Measurements from ENCODE around the gene MAST1. TPM values are rescaled to one million over a fixed set of nuclear protein-coding genes. Genes with fewer than 3 reads are reported as not detected.
"Not testable (repeated sequence)": the region's sequence is repeated elsewhere in the genome, so short reads cannot be mapped to it uniquely, and the experiment has no call there.

The MAST1 gene
- total RNA-seq, 1 donor from 2014 or later: 0.64 TPM

DNA sequence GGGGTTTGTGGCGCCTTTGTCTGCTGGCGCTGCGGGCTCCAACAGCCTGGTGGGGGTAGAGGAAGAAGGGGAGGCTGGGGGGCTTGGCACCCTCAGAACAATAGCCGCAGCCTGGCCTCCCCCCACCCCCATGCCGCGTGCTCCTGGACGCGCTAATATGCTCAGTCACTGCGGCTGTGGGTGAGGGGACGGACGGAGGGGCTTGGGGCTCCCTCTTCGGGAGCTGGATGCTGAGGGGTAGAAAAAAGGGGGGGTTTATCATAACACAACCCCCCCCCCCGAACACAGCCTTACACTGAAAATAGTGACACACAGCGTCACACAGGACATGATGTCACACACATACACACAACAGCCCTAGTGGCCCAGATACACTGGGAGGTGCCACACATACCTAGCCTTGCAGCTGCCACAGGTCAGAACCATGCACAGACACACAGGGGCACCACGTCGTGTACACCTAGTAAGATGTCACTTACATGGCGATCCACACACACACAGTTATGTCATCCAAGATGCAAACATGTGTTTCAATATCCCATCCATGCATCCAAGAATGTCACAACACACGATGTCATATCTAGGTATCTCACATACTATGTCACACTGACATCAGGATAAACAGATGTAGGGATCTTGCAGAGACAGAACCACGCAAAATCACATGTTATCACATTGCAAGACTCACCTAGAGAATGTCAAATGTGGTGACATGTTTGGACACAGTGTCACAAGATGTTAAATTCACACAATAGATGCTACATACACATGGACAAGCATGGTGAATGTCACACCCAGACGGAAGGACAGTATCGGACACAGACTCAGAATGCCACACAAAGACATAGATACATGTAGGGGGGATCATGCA is 806 bp downstream of the MAST1 start:
- no peak for DNase-seq (ENCODE audit: extremely low read depth, low read depth, low spot score)

DNA sequence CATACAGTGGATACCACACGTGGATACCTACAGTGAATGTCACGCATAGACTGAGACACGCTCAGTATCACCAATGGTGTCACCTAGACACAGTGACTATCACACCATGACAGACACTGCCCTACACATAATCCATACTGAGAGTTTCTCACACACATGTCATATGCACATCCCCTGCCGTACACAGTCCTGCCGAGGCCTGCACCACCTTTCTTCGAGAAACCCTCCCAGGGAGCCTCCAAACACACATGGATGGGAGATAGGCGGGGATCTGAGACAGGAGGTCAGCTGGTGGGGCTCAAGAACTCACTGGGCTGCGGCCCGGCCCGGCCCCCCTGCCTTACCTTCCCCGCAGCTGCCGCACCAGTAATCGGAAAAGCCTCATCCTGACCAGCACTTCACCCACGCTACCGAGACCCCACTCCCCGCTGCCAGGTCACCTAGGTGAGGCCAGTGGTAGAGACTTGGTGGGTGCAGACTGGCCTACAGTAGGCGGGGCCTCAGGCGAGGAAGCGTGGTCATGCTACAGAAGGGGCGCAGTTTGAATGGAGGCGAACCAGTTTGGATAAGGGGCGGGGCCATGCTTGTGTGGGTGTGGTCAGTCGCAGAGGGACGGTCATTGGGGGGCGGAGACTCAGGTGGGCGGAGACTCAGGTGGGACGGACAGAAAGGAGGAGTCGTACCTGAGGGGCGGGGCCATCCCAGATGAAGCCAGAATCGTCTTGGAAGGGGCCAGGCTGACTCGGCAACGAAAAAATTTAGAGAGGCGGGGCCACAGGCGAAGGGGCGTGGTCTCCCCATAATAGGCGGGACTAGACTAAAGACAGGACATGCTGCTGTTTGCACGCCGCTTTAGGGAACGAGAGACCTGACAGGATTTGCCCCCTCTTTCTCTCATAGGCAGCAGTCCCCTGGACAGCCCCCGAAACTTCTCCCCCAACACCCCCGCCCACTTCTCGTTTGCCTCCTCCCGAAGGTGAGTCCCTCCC is 2.1 kb downstream of the MAST1 start:
- no peak for DNase-seq (ENCODE audit: extremely low read depth, low read depth, low spot score)

DNA sequence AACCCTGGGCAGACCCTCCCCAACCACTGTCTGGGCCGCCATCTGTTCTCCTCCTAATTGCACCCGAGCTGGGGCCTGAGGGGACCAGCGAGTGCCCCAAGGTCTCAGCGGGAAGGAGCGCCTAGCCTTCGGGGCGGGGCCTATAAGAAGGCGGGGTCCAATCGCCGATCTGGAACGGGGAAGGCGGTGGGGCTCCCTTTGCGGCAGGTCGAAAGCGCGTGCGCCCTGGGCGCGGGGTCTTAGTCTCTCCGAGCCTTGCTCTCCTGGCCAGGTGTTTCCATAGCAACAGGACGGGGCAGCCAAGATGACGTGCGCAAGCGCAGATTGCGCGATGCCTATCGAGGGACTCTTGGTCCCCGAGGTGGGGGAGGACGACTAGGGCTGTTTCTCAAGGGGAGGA is 2.8 kb downstream of the MAST1 start:
- DNase-seq (ENCODE audit: extremely low read depth, low read depth, low spot score): no peak

DNA sequence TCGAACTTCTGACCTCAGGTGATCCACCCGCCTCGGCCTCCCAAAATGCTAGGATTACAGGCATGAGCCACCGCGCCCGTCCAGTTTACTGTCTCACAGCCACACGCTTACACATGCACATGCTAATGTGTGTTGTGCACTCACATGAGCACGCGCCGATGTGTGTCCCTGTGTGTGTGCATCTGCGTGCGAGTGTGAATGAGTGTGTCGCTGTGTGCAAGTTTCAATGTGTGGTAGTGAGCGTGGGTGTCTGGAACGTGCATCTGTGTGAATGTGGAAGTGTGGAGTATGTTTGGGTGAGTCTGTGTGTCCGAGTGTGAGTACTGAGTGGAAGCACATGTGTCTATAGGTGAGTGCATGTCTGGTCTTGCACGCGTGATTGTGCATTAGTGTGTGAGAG is 4.2 kb downstream of the MAST1 start:
- no peak for DNase-seq (ENCODE audit: extremely low read depth, low read depth, low spot score)

DNA sequence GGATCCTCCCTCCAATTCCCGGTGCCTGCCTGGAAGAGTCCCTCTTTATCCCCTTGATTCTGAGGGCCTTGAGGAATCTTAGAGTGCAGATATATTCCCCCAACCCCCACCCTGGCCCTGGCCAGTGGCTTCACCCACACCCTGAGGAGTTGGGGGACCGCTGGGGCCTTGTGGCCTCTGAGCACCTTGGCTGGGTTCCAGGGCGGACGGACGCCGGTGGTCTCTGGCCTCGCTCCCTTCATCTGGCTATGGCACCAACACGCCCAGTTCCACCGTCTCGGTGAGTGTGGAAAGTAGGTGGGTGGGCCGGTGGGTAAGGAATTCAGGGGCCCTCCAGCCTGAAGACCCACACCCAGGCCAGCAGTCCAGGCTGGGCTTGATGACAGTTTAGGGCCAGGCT is 5.0 kb downstream of the MAST1 start:
- no peak for DNase-seq (ENCODE audit: extremely low read depth, low read depth, low spot score)

DNA sequence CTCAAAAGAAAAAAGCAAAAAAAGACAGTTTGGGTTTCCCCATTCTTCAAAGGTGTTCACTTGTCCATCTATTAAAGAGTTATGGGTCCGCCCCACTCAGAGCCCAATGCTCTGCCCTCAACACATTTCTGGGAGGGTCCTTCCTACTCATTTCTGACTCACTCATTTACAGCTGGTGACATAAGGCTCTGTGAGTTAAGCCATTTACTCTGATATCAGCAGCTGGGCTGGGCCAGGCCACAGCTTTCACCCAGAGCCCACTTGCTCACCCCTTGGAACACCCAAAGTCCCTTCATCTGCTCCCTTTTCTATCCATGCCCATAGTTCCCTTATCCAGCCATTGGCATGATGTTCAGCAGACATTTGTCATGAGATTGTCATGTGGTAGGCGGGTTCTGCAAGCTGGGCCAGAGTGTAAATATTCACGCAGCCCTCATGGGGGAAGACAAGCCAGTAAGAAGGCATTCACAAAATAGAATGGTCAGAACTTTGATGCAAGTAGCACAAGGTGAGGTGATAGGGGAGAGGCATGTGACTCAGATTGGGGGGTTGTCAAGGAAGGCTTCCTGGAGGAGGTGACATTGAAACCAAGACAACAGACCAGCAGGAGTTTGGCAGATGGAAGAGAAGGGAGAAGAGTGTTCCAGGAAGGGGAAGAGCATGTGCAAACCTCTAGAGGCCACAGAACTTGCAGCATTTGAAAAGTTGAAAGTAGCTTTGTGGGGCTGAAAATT is 5.9 kb downstream of the MAST1 start:
- no peak for DNase-seq (ENCODE audit: extremely low read depth, low read depth, low spot score)

DNA sequence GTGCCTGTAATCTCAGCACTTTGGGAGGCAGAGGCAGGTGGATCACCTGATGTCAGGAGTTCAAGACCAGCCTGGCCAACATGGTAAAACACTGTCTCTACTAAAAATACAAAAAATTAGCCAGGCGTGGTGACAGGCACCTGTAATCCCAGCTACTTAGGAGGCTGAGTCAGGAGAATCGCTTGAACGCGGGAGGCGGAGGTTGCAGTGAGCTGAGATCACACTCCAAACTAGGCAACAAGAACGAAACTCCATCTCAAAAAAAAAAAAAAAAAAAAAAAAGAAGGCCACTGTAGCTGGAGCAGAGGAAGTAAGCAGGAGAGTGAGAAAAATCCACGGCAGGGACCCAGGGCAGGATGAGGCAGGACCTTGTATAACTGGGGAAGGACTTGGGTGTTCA is 8.3 kb downstream of the MAST1 start:
- not testable (repeated sequence) for DNase-seq (ENCODE audit: extremely low read depth, low read depth, low spot score)

DNA sequence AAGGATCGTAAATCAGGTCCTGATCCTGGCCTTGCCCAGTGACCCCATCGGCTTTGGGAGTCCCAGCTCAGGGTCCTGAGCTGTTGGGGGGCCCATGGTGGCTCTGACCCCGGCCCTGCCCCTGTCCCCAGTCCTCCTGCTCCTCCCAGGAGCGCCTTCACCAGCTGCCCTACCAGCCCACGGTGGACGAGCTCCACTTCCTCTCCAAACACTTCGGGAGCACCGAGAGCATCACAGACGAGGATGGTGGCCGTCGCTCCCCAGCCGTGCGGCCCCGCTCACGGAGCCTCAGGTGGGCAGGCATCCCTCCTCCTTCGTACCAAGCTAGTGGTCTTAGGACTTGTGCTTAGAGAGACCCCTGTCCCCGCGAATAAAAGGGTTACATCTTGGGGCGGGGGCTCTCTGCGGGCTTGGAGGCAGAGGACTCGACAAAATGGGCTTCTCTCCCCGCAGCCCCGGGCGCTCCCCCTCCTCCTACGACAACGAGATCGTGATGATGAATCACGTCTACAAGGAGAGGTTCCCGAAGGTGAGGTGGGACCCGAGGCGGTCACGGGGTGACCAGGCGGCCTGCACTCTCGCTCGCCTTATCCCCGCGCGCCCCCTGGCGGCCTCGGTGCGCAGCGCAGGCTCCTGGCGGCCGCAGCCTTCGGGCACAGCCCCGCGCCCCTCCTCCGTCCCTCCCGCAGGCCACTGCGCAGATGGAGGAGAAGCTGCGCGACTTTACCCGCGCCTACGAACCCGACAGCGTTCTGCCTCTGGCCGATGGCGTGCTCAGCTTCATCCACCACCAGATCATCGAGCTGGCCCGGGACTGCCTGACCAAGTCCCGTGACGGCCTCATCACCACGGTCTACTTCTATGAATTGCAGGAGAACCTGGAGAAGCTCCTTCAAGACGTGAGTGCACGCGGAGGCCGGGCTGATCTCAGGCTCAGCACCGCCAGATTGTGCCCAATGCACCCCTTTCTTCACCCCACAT is 9.1 kb downstream of the MAST1 start:
- DNase-seq (ENCODE audit: extremely low read depth, low read depth, low spot score): no peak

DNA sequence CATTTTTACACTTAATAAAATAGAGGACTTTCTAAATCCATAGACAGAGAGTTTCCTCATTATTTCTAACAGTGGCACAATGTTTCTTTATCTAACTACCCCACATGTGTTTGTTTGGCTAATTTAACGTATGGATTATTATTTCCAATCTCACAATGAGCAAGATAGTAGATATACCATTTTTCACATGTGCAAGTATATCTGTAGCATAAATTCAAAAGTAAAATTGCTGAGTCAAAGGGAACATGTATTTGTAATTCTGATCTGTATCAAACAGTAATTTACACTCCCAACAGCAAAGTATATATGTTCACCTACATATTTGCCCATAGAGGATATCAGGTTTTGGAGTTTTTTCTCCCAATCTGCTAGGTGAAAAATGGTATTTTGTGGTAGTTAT is 18.3 kb downstream of the MAST1 start:
- DNase-seq (ENCODE audit: extremely low read depth, low read depth, low spot score): no peak

DNA sequence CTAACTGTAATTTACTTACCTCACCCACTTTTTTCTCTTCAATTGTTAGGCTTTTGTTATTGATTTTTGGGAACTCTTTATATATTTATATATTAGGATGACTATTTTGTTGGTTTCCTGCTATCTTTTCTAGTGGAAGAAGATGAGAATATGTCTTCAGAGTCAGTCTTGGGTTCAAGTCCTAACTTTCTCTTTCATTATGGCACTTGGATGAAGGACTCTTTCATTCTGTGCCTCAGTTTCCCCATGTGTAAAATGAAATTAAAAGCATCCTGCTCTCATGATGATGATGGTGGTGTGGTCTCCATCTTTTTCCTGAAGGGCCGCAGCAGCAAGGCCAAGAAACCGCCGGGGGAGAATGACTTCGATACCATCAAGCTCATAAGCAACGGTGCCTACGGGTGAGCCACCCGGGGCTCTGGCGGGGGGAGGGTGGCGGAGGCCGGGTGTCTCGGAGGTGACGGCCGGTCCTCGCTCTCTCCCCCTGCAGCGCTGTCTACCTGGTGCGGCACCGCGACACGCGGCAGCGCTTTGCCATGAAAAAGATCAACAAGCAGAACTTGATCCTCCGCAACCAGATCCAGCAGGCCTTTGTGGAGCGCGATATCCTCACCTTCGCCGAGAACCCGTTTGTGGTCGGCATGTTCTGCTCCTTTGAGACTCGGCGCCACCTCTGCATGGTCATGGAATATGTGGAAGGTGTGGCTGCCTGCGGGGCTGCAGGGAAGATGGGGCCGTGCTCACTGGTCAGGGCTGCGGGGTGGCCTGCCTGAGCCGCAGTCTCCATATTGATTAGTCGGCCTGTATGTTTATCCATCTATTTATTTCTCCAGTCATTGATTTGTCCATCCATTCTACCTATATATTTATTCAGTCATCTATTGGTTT is 20.0 kb downstream of the MAST1 start:
- DNase-seq (ENCODE audit: extremely low read depth, low read depth, low spot score): no peak

DNA sequence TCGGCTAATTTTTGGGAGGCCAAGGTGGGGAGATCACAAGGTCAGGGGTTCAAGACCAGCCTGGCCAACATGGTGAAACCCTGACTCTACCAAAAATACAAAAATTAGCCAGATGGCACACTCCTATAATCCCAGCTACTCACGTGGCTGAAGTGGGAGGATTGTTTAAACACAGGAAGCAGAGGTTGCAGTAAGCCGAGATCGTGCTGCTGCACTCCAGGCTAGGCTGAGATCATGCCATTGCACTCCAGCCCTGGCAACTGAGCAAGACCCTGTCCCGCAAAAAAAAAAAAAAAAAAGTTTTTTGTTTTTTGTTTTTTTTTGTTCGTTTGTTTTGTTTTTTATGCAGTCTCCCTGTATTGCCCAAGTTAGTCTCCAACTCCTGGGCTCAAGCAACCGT is 21.2 kb downstream of the MAST1 start:
- no peak for DNase-seq (ENCODE audit: extremely low read depth, low read depth, low spot score)

DNA sequence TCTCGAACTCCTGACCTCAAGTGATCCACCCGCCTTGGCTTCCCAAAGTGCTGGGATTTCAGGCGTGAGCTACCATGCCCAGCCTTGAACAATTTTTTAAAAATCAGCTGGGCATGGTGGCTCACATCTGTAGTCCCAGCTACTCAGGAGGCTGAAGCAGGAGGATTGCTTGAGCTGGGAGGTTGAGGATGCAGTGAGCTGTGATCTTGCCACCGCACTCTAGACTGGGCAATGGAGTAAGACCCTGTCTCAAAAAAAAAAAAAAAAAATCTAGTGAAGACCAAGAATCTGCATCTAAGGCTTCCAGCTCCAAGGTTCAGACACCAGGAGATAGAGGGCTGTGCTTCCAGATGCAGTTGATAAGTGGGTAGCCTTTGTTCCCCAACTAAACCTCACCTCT is 25.8 kb downstream of the MAST1 start:
- no peak for DNase-seq (ENCODE audit: extremely low read depth, low read depth, low spot score)

DNA sequence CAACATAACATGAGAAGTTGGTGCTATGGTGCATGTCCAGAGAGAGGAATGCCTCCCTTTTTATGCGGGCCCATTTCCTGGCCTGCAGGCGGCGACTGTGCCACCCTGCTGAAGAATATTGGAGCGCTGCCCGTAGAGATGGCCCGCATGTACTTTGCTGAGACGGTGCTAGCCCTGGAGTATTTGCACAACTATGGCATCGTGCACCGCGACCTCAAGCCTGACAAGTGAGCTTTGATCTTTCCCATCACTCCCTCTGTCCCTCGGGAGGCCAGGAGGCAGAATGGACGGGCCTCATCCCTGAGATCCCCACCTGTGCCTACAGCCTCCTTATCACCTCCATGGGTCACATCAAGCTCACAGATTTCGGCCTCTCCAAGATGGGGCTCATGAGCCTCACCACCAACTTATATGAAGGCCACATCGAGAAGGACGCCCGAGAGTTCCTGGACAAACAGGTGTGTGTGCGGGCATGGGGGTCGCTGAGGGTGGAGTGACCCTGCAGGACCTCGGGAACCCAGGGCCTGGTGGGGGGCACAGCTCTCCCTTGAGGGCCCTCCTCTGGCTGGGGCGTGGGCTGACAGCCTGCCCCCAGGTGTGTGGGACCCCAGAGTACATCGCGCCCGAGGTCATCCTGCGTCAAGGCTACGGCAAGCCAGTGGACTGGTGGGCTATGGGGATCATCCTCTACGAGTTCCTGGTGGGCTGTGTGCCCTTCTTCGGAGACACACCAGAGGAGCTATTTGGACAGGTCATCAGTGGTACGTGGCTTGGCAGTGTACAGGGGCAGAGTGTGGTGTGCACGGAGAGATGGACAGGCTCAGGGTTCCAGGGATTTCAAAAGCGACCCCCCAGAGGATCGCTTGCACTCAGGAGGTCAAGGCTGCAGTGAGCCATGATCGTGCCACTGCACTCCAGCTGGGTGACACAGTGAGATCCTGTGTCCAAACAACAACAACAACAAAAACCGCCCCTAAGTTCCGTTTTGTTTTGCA is 26.7 kb downstream of the MAST1 start:
- no peak for DNase-seq (ENCODE audit: extremely low read depth, low read depth, low spot score)

DNA sequence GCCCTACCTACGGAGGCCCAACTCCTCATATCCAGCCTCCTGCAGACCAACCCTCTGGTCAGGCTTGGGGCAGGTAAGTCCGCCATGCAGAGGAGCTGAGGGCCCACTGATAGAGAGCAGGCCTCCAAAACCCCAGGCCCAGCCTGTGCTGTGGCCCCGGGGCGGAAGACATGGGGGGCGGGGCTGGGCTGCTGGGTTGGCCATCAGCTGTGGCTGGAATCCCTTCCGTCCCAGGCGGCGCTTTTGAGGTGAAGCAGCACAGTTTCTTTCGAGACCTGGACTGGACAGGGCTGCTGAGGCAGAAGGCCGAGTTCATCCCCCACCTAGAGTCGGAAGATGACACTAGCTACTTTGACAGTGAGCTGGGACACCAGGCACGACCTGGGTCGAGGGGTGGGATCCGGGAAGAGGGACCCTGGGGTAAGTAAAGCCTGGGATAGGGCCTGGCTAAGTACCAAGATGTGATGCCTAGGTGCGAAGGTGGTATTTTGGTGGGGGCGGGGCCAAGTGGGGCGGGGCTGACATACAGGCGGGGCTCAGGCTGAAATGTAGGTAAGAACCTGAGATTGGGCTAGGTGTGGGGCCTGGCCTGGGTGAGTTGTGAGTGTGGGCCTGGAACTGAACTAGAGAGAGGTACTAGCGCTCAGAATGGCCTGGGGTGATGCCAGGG is 27.6 kb downstream of the MAST1 start:
- no peak for DNase-seq (ENCODE audit: extremely low read depth, low read depth, low spot score)

DNA sequence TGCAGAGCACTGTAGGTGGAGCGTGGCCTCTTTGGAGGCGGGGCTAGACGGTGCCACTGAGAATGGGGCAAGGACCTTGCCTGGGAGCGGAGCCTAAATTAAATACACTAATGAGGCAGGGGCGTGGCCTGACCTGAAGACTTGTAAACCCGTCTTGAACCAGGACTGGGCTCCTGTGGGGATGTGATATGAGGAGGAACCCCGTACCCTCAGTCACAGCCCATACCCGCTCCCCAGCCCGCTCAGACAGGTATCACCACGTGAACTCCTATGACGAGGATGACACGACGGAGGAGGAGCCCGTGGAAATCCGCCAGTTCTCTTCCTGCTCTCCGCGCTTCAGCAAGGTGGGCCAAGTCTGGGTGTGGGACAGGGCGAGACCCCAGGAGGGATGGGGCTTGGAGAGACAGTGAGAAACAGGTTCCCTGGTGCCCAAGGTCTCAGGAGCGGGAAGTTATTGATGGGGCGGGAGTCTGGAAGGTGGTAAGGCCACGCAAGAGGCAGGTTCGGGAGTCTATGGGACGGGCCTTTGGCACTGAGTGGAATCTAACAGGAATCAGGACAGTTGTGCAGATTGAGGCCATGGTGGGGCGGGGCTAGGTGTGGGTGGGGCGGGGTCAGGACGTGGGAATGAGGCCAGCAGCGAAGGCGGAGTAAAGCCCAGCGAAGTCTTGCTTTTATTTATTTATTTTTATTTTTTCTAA is 28.3 kb downstream of the MAST1 start:
- DNase-seq (ENCODE audit: extremely low read depth, low read depth, low spot score): no peak
